Neural cell (in vitro differentiated cells): ENCODE results near the gene PRKG1.

ENCODE experiments used
- EP300 ChIP-seq: fragments of 450-650 bp; conservative IDR thresholded peaks from 2 replicates; pipeline ENCODE4 v1.6.1; 2014; ENCODE audit warnings: antibody characterized with exemption, mild to moderate bottlenecking, moderate library complexity; ENCODE audit not compliant: poor library complexity, severe bottlenecking
- POLR2AphosphoS5 ChIP-seq: IDR thresholded peaks from 2 replicates; pipeline ENCODE4 v1.6.1; 2012
- TF ChIP-seq, protein P1 (sequence below): fragments of 450-650 bp; IDR thresholded peaks from 2 replicates; pipeline ENCODE4 v1.5.1; 2014; ENCODE audit warnings: antibody characterized with exemption, mild to moderate bottlenecking, moderate library complexity; ENCODE audit not compliant: poor library complexity, severe bottlenecking

DNA sequence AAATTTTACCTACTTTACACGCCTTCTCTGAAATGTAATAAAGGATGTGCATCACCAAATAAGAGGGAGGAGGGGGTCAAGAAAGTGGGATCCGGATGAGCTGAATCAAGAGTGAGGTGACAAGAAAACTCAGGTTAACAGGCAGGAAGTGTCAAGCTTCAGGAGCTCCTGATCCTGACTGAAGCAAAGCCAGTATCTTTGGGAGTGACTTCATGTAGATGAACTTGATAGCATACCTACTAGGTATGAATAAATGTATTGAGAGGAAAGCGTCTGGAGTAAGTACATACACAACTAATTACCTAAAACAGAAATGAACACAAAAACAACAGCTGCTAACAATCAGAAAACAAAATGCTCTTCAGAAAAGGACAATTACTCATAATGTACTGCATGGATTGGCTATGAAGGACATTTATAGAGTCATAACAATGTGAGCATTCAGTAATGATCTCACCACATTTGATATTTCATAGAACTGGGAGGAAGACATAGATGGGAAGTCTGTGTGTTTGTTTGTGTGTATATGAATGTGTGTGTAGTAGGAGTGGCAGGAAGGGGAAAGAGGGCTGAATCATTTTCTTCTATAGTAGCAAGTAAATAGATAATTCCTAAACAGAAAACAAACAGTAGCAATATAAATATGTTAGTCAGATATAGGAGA lies 29.4 kb downstream of the PRKG1 start:
- no peak for TF ChIP-seq POLR2AphosphoS5
- TF ChIP-seq, protein P1, sequence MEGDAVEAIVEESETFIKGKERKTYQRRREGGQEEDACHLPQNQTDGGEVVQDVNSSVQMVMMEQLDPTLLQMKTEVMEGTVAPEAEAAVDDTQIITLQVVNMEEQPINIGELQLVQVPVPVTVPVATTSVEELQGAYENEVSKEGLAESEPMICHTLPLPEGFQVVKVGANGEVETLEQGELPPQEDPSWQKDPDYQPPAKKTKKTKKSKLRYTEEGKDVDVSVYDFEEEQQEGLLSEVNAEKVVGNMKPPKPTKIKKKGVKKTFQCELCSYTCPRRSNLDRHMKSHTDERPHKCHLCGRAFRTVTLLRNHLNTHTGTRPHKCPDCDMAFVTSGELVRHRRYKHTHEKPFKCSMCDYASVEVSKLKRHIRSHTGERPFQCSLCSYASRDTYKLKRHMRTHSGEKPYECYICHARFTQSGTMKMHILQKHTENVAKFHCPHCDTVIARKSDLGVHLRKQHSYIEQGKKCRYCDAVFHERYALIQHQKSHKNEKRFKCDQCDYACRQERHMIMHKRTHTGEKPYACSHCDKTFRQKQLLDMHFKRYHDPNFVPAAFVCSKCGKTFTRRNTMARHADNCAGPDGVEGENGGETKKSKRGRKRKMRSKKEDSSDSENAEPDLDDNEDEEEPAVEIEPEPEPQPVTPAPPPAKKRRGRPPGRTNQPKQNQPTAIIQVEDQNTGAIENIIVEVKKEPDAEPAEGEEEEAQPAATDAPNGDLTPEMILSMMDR: no peak
- TF ChIP-seq EP300: no peak
